Measurements from ENCODE around the gene GARS1. TPM values are rescaled to one million over a fixed set of nuclear protein-coding genes. Genes with fewer than 3 reads are reported as not detected.

The GARS1 gene
- total RNA-seq, 1 donor from 2014 or later = 68.1 TPM

DNA sequence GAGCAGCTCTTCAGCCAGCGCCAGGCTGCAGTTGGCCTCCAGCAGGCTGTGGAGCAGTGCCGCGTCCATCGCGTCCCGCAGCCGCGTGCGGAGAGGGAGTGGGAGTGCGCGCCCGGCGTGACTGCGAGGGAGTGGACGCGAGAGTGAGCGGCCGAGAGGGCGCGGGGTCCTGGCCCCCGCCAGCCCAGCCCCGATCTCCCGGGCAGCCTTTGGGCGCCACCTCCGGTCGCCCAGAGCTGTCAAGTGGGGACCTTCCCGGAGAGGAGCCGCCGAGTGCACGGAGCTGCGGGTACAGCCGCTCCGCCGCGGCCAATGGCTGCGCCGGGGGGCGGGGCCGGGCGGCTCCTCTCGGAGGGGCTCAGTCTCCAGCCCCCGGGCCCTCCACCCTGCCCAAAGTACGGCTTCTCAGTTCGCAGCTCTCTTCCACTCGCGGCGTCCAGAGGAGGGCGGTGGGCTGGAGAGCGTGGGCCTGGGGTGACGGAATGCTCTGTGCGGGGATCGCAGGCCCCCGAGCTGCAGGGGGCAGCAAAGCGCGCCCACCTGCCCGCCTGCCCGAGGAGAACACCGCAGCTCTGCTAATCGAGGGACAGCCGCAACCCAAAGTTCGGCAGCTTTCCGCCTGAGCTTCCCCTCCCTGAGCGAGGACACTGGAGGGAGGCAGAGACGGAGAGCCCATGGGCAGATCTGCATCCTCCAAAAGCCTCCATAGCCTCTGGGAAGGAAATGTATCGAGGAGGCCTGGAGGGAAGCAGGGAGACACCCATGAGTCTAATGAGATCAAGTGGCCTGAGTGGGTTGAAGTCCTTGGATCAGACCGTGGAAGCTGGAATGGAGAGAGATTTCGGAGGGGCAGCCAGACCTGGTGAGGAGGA, 87.8 kb downstream of the GARS1 start, which contains the start of gene CRHR2:
CRHR2 (minus strand) TSS at position 245 of the 872 bp plus-strand sequence; CDS start at position 69, 176 bp downstream.
- DNase-seq (ENCODE audit: low spot score) = no peak

DNA sequence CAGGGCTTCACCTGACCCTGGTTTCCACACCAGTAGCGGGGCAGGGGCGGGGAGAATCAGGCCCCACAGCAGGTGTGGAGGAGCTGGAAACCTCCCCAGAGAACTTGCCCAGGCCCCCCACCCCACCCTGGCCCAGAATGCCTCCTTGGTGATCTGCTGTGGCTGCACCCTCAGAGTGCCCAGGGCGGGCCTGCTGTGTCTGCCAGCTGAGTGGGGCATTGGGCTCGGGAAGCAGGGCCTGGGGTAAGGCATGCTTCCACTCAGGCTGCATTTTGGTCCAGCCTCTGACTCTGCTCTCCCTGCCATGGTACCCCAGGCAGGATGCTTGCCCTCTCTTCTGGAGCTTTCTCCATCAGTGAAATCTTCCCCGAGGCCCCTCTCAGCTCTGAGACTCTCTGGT, 88.6 kb downstream of the GARS1 start:
- DNase-seq (ENCODE audit: low spot score) = no peak

Other genes starting within 250 kb of the GARS1 start
- 25.5 TPM for gene NOD1, start 116.1 kb upstream of the GARS1 start, total RNA-seq (ENCODE audit: insufficient read depth, low replicate concordance)
- 49.1 TPM for gene GGCT, start 90.0 kb upstream of the GARS1 start, total RNA-seq (ENCODE audit: insufficient read depth, low replicate concordance)
- 0.72 TPM for gene CRHR2, start 87.6 kb downstream of the GARS1 start, total RNA-seq (ENCODE audit: insufficient read depth, low replicate concordance)
- gene INMT, start 157.3 kb downstream of the GARS1 start, total RNA-seq (ENCODE audit: insufficient read depth, low replicate concordance) = 151 TPM
- 28.4 TPM for gene MINDY4, start 176.5 kb downstream of the GARS1 start, total RNA-seq (ENCODE audit: insufficient read depth, low replicate concordance)

All from umbilical cord (tissue), 2 donors.